ENCODE measurements around the gene NDST3.

NDST3 gene

GRCh38 chr4:118284169-118284568 is 249.9 kb downstream of the NDST3 start:
- no peak overlapping the region for H3K4me3 ChIP-seq (replicated peaks; ENCODE audit: insufficient read depth, low read length)

GRCh38 chr4:118285931-118286330 is 251.6 kb downstream of the NDST3 start:
- no peak overlapping the region for H3K27ac ChIP-seq (replicated peaks)
- no peak for TF ChIP-seq SPI1 (IDR thresholded peaks at IDR 0.05; ENCODE audit: borderline replicate concordance, low read depth)
- no peak for TF ChIP-seq POLR2AphosphoS5 (IDR thresholded peaks at IDR 0.05; ENCODE audit: low read depth)
- no peak for TF ChIP-seq GABPA (IDR thresholded peaks at IDR 0.05; ENCODE audit: low read depth)
- TF ChIP-seq REST (IDR thresholded peaks at IDR 0.05; ENCODE audit: insufficient replicate concordance, low read depth) = no peak
- no peak for TF ChIP-seq CTCF (IDR thresholded peaks at IDR 0.05; ENCODE audit: insufficient read depth, low read length)
- no peak for DNase-seq (ENCODE audit: low read depth in 1 of 2, low spot score in 1 of 2)

More at GRCh38 chr4:118284169-118284568, 249.9 kb downstream of the NDST3 start:
- TF ChIP-seq SPI1 (IDR thresholded peaks at IDR 0.05; ENCODE audit: borderline replicate concordance, low read depth) = no peak
- TF ChIP-seq REST (IDR thresholded peaks at IDR 0.05; ENCODE audit: insufficient replicate concordance, low read depth) = no peak
- TF ChIP-seq POLR2AphosphoS5 (IDR thresholded peaks at IDR 0.05; ENCODE audit: low read depth) = peak; percentile 37; the same call in 1 of the 2 replicates
- peak overlapping the region; percentile 47 for H3K27ac ChIP-seq (replicated peaks)
- H3K27me3 ChIP-seq (ENCODE audit: insufficient read depth, poor library complexity, severe bottlenecking) = no peaks in the 10 kb centered on the region
- peak; percentile 65 to 89 for DNase-seq (ENCODE audit: low read depth in 1 of 2, low spot score in 1 of 2)

DNA sequence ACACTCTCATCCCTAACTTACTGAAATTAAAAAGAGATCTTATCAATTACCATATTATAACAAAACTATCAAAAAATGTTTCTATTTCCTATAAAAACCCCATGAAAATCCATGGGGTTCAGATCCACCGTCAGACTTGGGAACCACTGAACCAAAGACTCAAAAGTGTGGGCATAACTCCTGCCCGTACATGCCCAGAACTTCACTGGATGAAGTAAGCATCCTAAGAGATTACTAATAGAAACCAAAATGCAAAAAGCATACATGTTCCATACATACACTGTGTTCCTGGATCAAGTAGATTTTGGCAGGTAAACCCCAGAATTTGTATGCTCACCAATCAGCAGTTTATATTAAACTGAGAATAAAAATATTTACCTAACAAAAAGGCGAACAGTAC is 252.4 kb downstream of the NDST3 start:
- Histone ChIP-seq H3K27me3 (ENCODE audit: insufficient read depth, poor library complexity, severe bottlenecking) (no peaks in the 10 kb centered on the region), H3K4me3 (replicated peaks; ENCODE audit: insufficient read depth, low read length) (no peak overlapping the region), H3K27ac (replicated peaks) (no peak overlapping the region)
- no peak for DNase-seq (ENCODE audit: low read depth in 1 of 2, low spot score in 1 of 2)
- no peak for TF ChIP-seq GABPA (IDR thresholded peaks at IDR 0.05; ENCODE audit: low read depth)
- TF ChIP-seq SPI1 (IDR thresholded peaks at IDR 0.05; ENCODE audit: borderline replicate concordance, low read depth) = no peak
- TF ChIP-seq REST (IDR thresholded peaks at IDR 0.05; ENCODE audit: insufficient replicate concordance, low read depth) = no peak
- TF ChIP-seq POLR2AphosphoS5 (IDR thresholded peaks at IDR 0.05; ENCODE audit: low read depth) = no peak
- TF ChIP-seq CTCF (IDR thresholded peaks at IDR 0.05; ENCODE audit: insufficient read depth, low read length) = no peak

More at GRCh38 chr4:118285931-118286330, 251.6 kb downstream of the NDST3 start:
- H3K4me3 ChIP-seq (replicated peaks; ENCODE audit: insufficient read depth, low read length) = no peak overlapping the region
- H3K27me3 ChIP-seq (ENCODE audit: insufficient read depth, poor library complexity, severe bottlenecking) = no peaks in the 10 kb centered on the region
